ENCODE measurements around the gene ADAMTSL3. TPM values are rescaled to one million over a fixed set of nuclear protein-coding genes. Genes with fewer than 3 reads are reported as not detected.

Gene ADAMTSL3
- total RNA-seq, 4 donors from 2014 or later = 4.9 to 8.8 (median 6.8) TPM

- H3K4me3 ChIP-seq = no peak overlapping the region
- H3K27me3 ChIP-seq = no peaks in the 10 kb centered on the region
- 79 to 84% methylated on average over 2 to 4 of the region's 4 CpGs for WGBS, 2 donors (ENCODE audit: low coverage in 1 of 2)
- H3K27ac ChIP-seq = no peak overlapping the region
- no peak for DNase-seq
- no peaks in the 10 kb centered on the region for H3K4me1 ChIP-seq
- in situ Hi-C loops (cut with MboI; ENCODE audit: low pct_ligation_motif_present in 1 of 4, low pct_unique_long_range_greater_than_20kb in 1 of 4, low sequenced_read_pairs in 3 of 4) (no loop called here), intact Hi-C loops (cut with DNase I; ENCODE audit: low total_unique reads) (no loop called here)
- H3K36me3 ChIP-seq = no peaks in the 10 kb centered on the region
- H3K9me3 ChIP-seq = no peaks in the 10 kb centered on the region
- TF ChIP-seq POLR2A (IDR thresholded peaks at IDR 0.05) = no peak
- TF ChIP-seq, protein P1, sequence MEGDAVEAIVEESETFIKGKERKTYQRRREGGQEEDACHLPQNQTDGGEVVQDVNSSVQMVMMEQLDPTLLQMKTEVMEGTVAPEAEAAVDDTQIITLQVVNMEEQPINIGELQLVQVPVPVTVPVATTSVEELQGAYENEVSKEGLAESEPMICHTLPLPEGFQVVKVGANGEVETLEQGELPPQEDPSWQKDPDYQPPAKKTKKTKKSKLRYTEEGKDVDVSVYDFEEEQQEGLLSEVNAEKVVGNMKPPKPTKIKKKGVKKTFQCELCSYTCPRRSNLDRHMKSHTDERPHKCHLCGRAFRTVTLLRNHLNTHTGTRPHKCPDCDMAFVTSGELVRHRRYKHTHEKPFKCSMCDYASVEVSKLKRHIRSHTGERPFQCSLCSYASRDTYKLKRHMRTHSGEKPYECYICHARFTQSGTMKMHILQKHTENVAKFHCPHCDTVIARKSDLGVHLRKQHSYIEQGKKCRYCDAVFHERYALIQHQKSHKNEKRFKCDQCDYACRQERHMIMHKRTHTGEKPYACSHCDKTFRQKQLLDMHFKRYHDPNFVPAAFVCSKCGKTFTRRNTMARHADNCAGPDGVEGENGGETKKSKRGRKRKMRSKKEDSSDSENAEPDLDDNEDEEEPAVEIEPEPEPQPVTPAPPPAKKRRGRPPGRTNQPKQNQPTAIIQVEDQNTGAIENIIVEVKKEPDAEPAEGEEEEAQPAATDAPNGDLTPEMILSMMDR (IDR thresholded peaks at IDR 0.05) = no peak
- TF ChIP-seq POLR2AphosphoS5 (IDR thresholded peaks at IDR 0.05) = no peak
- no peak for TF ChIP-seq EP300 (IDR thresholded peaks at IDR 0.05; ENCODE audit: low read depth)
These were observed 238.6 kb downstream of the ADAMTSL3 start for GRCh38 chr15:83892498-83892897.

- 64 to 86% methylated on average over 3 of the region's 3 CpGs for WGBS, 2 donors (ENCODE audit: low coverage in 1 of 2)
- in situ Hi-C loops (cut with MboI; ENCODE audit: low pct_ligation_motif_present in 1 of 4, low pct_unique_long_range_greater_than_20kb in 1 of 4, low sequenced_read_pairs in 3 of 4) (no loop called here), intact Hi-C loops (cut with DNase I; ENCODE audit: low total_unique reads) (no loop called here)
- Histone ChIP-seq H3K9me3 (no peaks in the 10 kb centered on the region), H3K4me1 (no peaks in the 10 kb centered on the region), H3K27me3 (no peaks in the 10 kb centered on the region), H3K36me3 (no peaks in the 10 kb centered on the region), H3K27ac (no peak overlapping the region), H3K4me3 (no peak overlapping the region)
- no peak for DNase-seq
- TF ChIP-seq, protein P1 (IDR thresholded peaks at IDR 0.05) = no peak
- TF ChIP-seq EP300 (IDR thresholded peaks at IDR 0.05; ENCODE audit: low read depth) (no peak), POLR2AphosphoS5 (IDR thresholded peaks at IDR 0.05) (no peak), POLR2A (IDR thresholded peaks at IDR 0.05) (no peak)
These were observed 239.4 kb downstream of the ADAMTSL3 start for GRCh38 chr15:83893308-83893707.

GRCh38 chr15:83897037-83897436 is 243.1 kb downstream of the ADAMTSL3 start:
- TF ChIP-seq POLR2A (IDR thresholded peaks at IDR 0.05) (no peak), EP300 (IDR thresholded peaks at IDR 0.05; ENCODE audit: low read depth) (no peak), POLR2AphosphoS5 (IDR thresholded peaks at IDR 0.05) (no peak)
- TF ChIP-seq, protein P1 (IDR thresholded peaks at IDR 0.05) = no peak
- intact Hi-C loops (cut with DNase I; ENCODE audit: low total_unique reads) = no loop called here
- no peak for DNase-seq
- Histone ChIP-seq H3K27me3 (no peaks in the 10 kb centered on the region), H3K4me3 (no peak overlapping the region), H3K4me1 (no peaks in the 10 kb centered on the region), H3K27ac (no peak overlapping the region), H3K9me3 (no peaks in the 10 kb centered on the region), H3K36me3 (no peaks in the 10 kb centered on the region)
- WGBS, 2 donors (ENCODE audit: low coverage in 1 of 2) = 86 to 89% methylated on average over 2 of the region's 2 CpGs
- in situ Hi-C loops (cut with MboI; ENCODE audit: low pct_ligation_motif_present in 1 of 4, low pct_unique_long_range_greater_than_20kb in 1 of 4, low sequenced_read_pairs in 3 of 4) = no loop called here

DNA sequence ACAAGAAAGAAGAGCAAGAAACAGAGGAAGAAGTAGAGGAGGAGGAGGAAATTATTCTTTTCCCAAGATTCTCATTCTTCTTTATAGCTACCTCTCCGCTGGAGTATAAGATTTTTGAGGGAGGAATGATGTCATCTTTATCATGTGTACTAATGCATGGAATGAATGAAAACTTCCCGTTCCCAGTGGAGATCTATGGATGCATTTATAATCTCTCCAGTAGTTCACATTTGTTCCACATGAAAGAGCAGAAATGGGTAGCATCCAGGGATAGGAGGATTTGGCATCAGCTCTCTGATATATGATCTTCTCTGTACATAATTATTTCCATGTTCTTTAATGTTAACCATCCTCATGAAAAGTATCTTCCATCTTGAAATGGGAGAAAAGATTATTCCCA is 244.4 kb downstream of the ADAMTSL3 start:
- in situ Hi-C loops (cut with MboI; ENCODE audit: low pct_ligation_motif_present in 1 of 4, low pct_unique_long_range_greater_than_20kb in 1 of 4, low sequenced_read_pairs in 3 of 4) = no loop called here
- no peak for DNase-seq
- Histone ChIP-seq H3K9me3 (no peaks in the 10 kb centered on the region), H3K36me3 (no peaks in the 10 kb centered on the region), H3K27ac (no peak overlapping the region), H3K4me3 (no peak overlapping the region), H3K4me1 (peaks cover 0 to 2% (median 0%) of the 10 kb centered on the region in 4 donors), H3K27me3 (no peaks in the 10 kb centered on the region)
- intact Hi-C loops (cut with DNase I; ENCODE audit: low total_unique reads) = no loop called here
- 76 to 87% methylated on average over 2 of the region's 2 CpGs for WGBS, 2 donors (ENCODE audit: low coverage in 1 of 2)
- TF ChIP-seq, protein P1 (IDR thresholded peaks at IDR 0.05) = no peak
- TF ChIP-seq POLR2A (IDR thresholded peaks at IDR 0.05) (no peak), POLR2AphosphoS5 (IDR thresholded peaks at IDR 0.05) (no peak), EP300 (IDR thresholded peaks at IDR 0.05; ENCODE audit: low read depth) (no peak)

Measured in transverse colon (tissue), 4 donors.